Osteoblast (primary cell): ENCODE data around the gene CFAP68. TPM values are rescaled to one million over a fixed set of nuclear protein-coding genes. Genes with fewer than 3 reads are reported as not detected.

Experiments
- DNase-seq: peaks from one replicate; pipeline ENCODE4 v3.0.0; 2011; ENCODE audit warnings: low spot score, mixed read lengths; ENCODE audit not compliant: insufficient read length; ENCODE audit errors: missing footprints
- H2AFZ ChIP-seq: 2 replicates; pipeline ENCODE4 v1.6.0; 2011; ENCODE audit warnings: mild to moderate bottlenecking, low read length
- H3K27ac ChIP-seq: 2 replicates; pipeline ENCODE4 v1.5.1; 2011; ENCODE audit warnings: mild to moderate bottlenecking, low read depth, low read length, moderate library complexity
- H3K27me3 ChIP-seq: 2 replicates; pipeline ENCODE4 v1.6.0; 2012; ENCODE audit warnings: mild to moderate bottlenecking, control low read depth, inconsistent platforms, low read length, moderate library complexity; ENCODE audit not compliant: insufficient read depth
- H3K36me3 ChIP-seq: 2 replicates; pipeline ENCODE4 v1.5.1; 2011; ENCODE audit warnings: mild to moderate bottlenecking, low read length, control low read depth, moderate library complexity; ENCODE audit not compliant: insufficient read depth
- H3K4me1 ChIP-seq: 2 replicates; pipeline ENCODE4 v1.5.1; 2011; ENCODE audit warnings: mild to moderate bottlenecking, low read length, control low read depth, moderate library complexity; ENCODE audit not compliant: insufficient read depth
- H3K4me2 ChIP-seq: 2 replicates; pipeline ENCODE4 v1.6.0; 2011; ENCODE audit warnings: mild to moderate bottlenecking, low read length; ENCODE audit not compliant: insufficient read depth
- H3K4me3 ChIP-seq: fragments of 200-600 bp; sonication (generic); 3 replicates; pipeline ENCODE4 v1.5.1; 2012; ENCODE audit warnings: mild to moderate bottlenecking, low read length, inconsistent platforms; ENCODE audit not compliant: insufficient read depth
- H3K79me2 ChIP-seq: 2 replicates; pipeline ENCODE4 v1.6.0; 2012; ENCODE audit warnings: mild to moderate bottlenecking, low read length, control low read depth, inconsistent platforms; ENCODE audit not compliant: insufficient read depth
- H3K9me3 ChIP-seq: 2 replicates; pipeline ENCODE4 v1.5.1; 2011; ENCODE audit warnings: low read depth, low read length, control low read depth
- H4K20me1 ChIP-seq: 2 replicates; pipeline ENCODE4 v1.6.0; 2012; ENCODE audit warnings: mild to moderate bottlenecking, low read length, control low read depth; ENCODE audit not compliant: insufficient read depth
- total RNA-seq: library from RNA; depleted of rRNA; stranded (reverse); fragments of >200 nt; gene quantifications from 2 replicates; pipeline ENCODE4 v1.2.3, GENCODE V29; 2012
- TF ChIP-seq, protein P1 (sequence below): IDR thresholded peaks from 2 replicates; pipeline ENCODE4 v1.5.1; 2011; ENCODE audit warnings: mild to moderate bottlenecking, low read depth, low read length, moderate library complexity; ENCODE audit errors: extremely low read depth

Gene CFAP68
- total RNA-seq, 1 donor: 8.3 TPM

DNA sequence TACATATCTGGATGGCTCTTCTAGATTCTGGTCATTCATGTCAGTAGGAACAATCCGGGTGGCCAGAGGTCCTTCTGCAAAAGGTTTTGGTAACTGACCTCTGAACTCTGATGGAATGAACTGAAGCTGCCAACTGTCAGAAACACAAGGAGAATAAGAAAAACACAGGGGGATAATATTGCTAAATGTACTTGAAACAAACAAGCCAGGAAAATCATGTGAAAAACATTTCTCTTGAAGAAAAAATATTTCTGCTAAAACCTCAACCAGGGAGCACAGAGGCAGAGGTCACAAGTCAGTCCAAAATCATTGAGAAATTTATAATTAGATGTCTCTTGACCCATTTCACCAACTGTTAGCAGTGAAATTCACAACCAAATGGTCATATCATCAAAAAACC is 43.2 kb upstream of the CFAP68 start:
- Histone ChIP-seq H3K4me1 (peaks cover 18% of the 10 kb centered on the region), H3K79me2 (no peaks in the 10 kb centered on the region), H3K4me3 (no peak overlapping the region), H3K4me2 (no peak overlapping the region), H3K27ac (no peak overlapping the region), H2AFZ (no peak overlapping the region), H3K9me3 (no peaks in the 10 kb centered on the region), H4K20me1 (no peaks in the 10 kb centered on the region), H3K27me3 (no peaks in the 10 kb centered on the region), H3K36me3 (peaks cover 10% of the 10 kb centered on the region)
- TF ChIP-seq, protein P1, sequence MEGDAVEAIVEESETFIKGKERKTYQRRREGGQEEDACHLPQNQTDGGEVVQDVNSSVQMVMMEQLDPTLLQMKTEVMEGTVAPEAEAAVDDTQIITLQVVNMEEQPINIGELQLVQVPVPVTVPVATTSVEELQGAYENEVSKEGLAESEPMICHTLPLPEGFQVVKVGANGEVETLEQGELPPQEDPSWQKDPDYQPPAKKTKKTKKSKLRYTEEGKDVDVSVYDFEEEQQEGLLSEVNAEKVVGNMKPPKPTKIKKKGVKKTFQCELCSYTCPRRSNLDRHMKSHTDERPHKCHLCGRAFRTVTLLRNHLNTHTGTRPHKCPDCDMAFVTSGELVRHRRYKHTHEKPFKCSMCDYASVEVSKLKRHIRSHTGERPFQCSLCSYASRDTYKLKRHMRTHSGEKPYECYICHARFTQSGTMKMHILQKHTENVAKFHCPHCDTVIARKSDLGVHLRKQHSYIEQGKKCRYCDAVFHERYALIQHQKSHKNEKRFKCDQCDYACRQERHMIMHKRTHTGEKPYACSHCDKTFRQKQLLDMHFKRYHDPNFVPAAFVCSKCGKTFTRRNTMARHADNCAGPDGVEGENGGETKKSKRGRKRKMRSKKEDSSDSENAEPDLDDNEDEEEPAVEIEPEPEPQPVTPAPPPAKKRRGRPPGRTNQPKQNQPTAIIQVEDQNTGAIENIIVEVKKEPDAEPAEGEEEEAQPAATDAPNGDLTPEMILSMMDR: no peak
- no peak for DNase-seq

DNA sequence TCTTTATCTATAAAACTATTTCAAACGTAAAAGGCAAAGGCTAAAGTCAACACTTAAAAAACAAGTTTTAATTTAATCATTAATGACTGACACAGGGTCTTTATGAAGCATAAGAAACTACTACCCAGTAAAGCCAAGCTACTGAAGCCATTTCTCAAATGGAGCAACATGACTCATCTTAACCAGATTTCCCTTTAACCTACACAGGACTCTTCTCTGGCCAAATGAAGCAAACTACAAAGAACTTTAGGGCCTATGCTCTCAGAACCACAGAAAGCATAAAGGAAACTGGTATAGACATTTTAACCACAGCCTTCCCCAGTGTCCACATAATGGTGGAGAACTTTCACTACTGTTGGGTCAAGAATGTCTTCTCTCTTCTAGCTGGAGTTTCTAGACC is 42.6 kb upstream of the CFAP68 start:
- Histone ChIP-seq H3K4me3 (no peak overlapping the region), H3K4me1 (peaks cover 20% of the 10 kb centered on the region), H3K27ac (peak overlapping the region; percentile 19), H3K79me2 (no peaks in the 10 kb centered on the region), H3K27me3 (no peaks in the 10 kb centered on the region), H3K36me3 (peaks cover 8% of the 10 kb centered on the region), H4K20me1 (no peaks in the 10 kb centered on the region), H2AFZ (peak overlapping the region; percentile 17), H3K9me3 (no peaks in the 10 kb centered on the region), H3K4me2 (no peak overlapping the region)
- no peak for DNase-seq
- TF ChIP-seq, protein P1: no peak

DNA sequence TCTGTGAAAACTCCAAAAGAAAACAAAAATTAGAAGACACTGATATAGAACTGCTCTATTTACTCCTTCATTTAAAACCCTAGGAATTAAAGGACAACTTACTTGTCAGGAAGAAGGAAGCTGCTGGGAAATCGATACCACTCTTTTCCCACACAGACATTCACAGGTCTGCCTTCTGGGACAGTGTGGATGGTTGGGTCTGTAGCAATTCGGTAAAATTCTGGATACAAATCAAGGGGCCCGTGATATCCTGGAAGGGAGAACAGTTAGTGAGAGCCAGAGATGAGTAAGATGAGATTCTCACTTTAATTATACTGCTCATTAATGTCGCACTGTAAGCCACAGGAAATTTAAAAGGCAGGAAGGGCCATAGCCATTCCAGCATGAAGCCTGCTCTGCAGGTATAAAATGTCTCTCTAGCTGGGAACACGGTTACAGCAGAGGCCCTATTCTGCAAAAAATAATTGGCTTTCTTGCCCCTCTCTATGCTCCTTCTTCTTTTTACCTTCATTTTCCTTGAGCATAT is 41.9 kb upstream of the CFAP68 start:
- TF ChIP-seq, protein P1: no peak
- Histone ChIP-seq H3K4me1 (peaks cover 22% of the 10 kb centered on the region), H3K27ac (peak overlapping the region; percentile 19), H3K4me3 (no peak overlapping the region), H3K36me3 (peaks cover 8% of the 10 kb centered on the region), H3K27me3 (no peaks in the 10 kb centered on the region), H3K4me2 (no peak overlapping the region), H3K79me2 (no peaks in the 10 kb centered on the region), H4K20me1 (no peaks in the 10 kb centered on the region), H2AFZ (no peak overlapping the region), H3K9me3 (no peaks in the 10 kb centered on the region)
- no peak for DNase-seq

DNA sequence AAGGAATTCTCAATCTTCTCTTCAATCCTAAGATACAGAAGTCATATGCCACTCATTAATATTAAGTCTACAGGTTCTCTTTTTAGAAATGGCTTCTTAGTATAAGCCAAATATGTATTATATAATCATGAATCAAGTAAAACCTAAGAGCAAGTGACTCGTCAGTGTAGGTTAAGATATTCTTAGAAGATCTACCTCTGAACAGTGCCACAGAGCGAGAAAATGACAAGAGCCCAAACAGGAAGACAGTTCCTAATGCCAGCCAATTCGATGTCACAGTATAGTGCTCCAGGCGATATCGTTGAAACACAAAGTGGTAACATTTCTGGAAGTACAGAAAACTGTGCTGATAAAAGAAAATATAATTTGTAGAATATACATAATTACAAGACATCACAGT is 41.3 kb upstream of the CFAP68 start:
- Histone ChIP-seq H3K4me3 (no peak overlapping the region), H3K79me2 (no peaks in the 10 kb centered on the region), H3K4me2 (no peak overlapping the region), H3K9me3 (no peaks in the 10 kb centered on the region), H2AFZ (no peak overlapping the region), H3K36me3 (peaks cover 8% of the 10 kb centered on the region), H3K4me1 (peaks cover 22% of the 10 kb centered on the region), H4K20me1 (no peaks in the 10 kb centered on the region), H3K27ac (no peak overlapping the region), H3K27me3 (no peaks in the 10 kb centered on the region)
- no peak for DNase-seq
- TF ChIP-seq, protein P1: no peak
